Measurements from ENCODE around the gene MBTPS1. TPM values are rescaled to one million over a fixed set of nuclear protein-coding genes. Genes with fewer than 3 reads are reported as not detected.

Gene MBTPS1
- total and polyA plus RNA-seq, 9 of the 15 experiments (the other 6 are each of a cell fraction or from before 2014, with no cell fraction given): 2.8 to 57.6 (median 43.8) TPM

DNA sequence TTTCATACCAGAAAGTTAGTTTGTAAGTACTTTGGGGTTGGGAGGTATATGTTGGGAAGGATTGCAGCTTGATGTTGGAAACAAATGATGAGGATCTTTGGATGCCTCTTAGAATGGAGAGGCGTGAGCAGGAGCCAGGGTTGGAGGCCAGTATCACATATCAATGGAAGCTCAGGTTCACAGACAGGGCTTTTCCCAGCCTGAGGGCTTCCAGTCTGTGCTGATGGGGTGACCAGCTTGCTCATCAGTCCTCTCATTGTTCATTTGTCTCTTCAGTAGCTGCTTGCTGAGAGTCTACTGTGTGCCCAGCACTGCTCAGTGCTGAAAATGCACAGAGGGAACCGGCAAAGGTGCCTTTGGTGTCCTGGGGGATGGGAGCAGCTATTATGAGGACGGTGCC is 34.2 kb upstream of the MBTPS1 start:
- in situ Hi-C loops (cut with MboI): no loop called here
- Histone ChIP-seq H3K79me2 (ENCODE audit: control insufficient read depth, insufficient read depth, low read length) (no peaks in the 10 kb centered on the region), H3K27ac (ENCODE audit: extremely low read depth, low read depth, low read length) (no peak overlapping the region), H3K9me3 (replicated peaks; ENCODE audit: control insufficient read depth, insufficient read depth, low read depth, low read length) (no peaks in the 10 kb centered on the region), H4K20me1 (replicated peaks; ENCODE audit: control insufficient read depth, insufficient read depth, low read length) (no peaks in the 10 kb centered on the region), H3K9ac (ENCODE audit: insufficient read depth in 1 of 2, low read depth in 2 of 2, low read length in 2 of 2) (no peak overlapping the region), H3K9me1 (ENCODE audit: control insufficient read depth, insufficient read depth, low read length) (no peaks in the 10 kb centered on the region), H3K27me3 (ENCODE audit: control insufficient read depth in 2 of 2, insufficient read depth in 2 of 2, low read length in 2 of 2) (peaks cover 11 to 42% of the 10 kb centered on the region in 2 experiments), H3K4me2 (ENCODE audit: insufficient read depth, low read length) (no peak overlapping the region), H2AFZ (ENCODE audit: low read depth, low read length) (no peak overlapping the region), H3K4me1 (replicated peaks in 1 of 2; ENCODE audit: control insufficient read depth in 2 of 2, insufficient read depth in 2 of 2, low read length in 2 of 2) (no peaks in the 10 kb centered on the region), H3K36me3 (ENCODE audit: control insufficient read depth, insufficient read depth, low read length) (no peaks in the 10 kb centered on the region), H3K4me3 (no peak overlapping the region)
- BruUV-seq (replicated peaks): no TSS peak
- DNase-seq (ENCODE audit: extremely low read depth in 1 of 4, low spot score in 3 of 4) (no peak), FAIRE-seq (no peak), ATAC-seq (no peak; the same call in 2 of the 3 replicates)
- 16% methylated on average over 3 of the region's 3 CpGs for WGBS (ENCODE audit: insufficient coverage, low coverage, missing lambda C conversion rate)
- POLR2A ChIA-PET: interaction anchor here (0.6 to 2.3 kb wide), 5 partner anchors 12 to 1217 kb away, joined by 3 to 10 read pairs (median 4); partner anchors contain the start of gene MBTPS1
- intact Hi-C loops (cut with micrococcal nuclease): no loop called here
- CTCF ChIA-PET (ENCODE audit: low intra/inter-chr PET ratio): no interaction called here
- no peak for TF ChIP-seq XRCC5 (IDR thresholded peaks at IDR 0.05; ENCODE audit: low read depth, low read length)
- no peak for TF ChIP-seq SOX6 (IDR thresholded peaks at IDR 0.05)
- TF ChIP-seq, protein P1, sequence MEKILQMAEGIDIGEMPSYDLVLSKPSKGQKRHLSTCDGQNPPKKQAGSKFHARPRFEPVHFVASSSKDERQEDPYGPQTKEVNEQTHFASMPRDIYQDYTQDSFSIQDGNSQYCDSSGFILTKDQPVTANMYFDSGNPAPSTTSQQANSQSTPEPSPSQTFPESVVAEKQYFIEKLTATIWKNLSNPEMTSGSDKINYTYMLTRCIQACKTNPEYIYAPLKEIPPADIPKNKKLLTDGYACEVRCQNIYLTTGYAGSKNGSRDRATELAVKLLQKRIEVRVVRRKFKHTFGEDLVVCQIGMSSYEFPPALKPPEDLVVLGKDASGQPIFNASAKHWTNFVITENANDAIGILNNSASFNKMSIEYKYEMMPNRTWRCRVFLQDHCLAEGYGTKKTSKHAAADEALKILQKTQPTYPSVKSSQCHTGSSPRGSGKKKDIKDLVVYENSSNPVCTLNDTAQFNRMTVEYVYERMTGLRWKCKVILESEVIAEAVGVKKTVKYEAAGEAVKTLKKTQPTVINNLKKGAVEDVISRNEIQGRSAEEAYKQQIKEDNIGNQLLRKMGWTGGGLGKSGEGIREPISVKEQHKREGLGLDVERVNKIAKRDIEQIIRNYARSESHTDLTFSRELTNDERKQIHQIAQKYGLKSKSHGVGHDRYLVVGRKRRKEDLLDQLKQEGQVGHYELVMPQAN (IDR thresholded peaks at IDR 0.05; ENCODE audit: borderline replicate concordance): no peak
- no peak for TF ChIP-seq ETV5 (CRISPR knock-in tag; IDR thresholded peaks at IDR 0.05; ENCODE audit: low read depth)
- TF ChIP-seq, protein P2, sequence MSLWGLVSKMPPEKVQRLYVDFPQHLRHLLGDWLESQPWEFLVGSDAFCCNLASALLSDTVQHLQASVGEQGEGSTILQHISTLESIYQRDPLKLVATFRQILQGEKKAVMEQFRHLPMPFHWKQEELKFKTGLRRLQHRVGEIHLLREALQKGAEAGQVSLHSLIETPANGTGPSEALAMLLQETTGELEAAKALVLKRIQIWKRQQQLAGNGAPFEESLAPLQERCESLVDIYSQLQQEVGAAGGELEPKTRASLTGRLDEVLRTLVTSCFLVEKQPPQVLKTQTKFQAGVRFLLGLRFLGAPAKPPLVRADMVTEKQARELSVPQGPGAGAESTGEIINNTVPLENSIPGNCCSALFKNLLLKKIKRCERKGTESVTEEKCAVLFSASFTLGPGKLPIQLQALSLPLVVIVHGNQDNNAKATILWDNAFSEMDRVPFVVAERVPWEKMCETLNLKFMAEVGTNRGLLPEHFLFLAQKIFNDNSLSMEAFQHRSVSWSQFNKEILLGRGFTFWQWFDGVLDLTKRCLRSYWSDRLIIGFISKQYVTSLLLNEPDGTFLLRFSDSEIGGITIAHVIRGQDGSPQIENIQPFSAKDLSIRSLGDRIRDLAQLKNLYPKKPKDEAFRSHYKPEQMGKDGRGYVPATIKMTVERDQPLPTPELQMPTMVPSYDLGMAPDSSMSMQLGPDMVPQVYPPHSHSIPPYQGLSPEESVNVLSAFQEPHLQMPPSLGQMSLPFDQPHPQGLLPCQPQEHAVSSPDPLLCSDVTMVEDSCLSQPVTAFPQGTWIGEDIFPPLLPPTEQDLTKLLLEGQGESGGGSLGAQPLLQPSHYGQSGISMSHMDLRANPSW (CRISPR knock-in tag; IDR thresholded peaks at IDR 0.05): no peak
- TF ChIP-seq, protein P3, sequence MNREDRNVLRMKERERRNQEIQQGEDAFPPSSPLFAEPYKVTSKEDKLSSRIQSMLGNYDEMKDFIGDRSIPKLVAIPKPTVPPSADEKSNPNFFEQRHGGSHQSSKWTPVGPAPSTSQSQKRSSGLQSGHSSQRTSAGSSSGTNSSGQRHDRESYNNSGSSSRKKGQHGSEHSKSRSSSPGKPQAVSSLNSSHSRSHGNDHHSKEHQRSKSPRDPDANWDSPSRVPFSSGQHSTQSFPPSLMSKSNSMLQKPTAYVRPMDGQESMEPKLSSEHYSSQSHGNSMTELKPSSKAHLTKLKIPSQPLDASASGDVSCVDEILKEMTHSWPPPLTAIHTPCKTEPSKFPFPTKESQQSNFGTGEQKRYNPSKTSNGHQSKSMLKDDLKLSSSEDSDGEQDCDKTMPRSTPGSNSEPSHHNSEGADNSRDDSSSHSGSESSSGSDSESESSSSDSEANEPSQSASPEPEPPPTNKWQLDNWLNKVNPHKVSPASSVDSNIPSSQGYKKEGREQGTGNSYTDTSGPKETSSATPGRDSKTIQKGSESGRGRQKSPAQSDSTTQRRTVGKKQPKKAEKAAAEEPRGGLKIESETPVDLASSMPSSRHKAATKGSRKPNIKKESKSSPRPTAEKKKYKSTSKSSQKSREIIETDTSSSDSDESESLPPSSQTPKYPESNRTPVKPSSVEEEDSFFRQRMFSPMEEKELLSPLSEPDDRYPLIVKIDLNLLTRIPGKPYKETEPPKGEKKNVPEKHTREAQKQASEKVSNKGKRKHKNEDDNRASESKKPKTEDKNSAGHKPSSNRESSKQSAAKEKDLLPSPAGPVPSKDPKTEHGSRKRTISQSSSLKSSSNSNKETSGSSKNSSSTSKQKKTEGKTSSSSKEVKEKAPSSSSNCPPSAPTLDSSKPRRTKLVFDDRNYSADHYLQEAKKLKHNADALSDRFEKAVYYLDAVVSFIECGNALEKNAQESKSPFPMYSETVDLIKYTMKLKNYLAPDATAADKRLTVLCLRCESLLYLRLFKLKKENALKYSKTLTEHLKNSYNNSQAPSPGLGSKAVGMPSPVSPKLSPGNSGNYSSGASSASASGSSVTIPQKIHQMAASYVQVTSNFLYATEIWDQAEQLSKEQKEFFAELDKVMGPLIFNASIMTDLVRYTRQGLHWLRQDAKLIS (CRISPR knock-in tag; IDR thresholded peaks at IDR 0.05): no peak
- TF ChIP-seq SMC3 (conservative IDR thresholded peaks at IDR 0.05; ENCODE audit: insufficient read depth, low read depth, low read length): no peak
- no peak for TF ChIP-seq ARID1B (IDR thresholded peaks at IDR 0.05)
- no peak for TF ChIP-seq CBX3 (IDR thresholded peaks at IDR 0.05; ENCODE audit: borderline replicate concordance in 1 of 2, low read length in 2 of 2)
- TF ChIP-seq, protein P4, sequence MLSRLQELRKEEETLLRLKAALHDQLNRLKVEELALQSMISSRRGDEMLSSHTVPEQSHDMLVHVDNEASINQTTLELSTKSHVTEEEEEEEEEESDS (CRISPR knock-in tag; IDR thresholded peaks at IDR 0.05): no peak
- no peak for TF ChIP-seq ZNF696 (CRISPR knock-in tag; conservative IDR thresholded peaks at IDR 0.05)
- TF ChIP-seq SMARCA4 (IDR thresholded peaks at IDR 0.05): no peak
- TF ChIP-seq NR4A1 (CRISPR knock-in tag; IDR thresholded peaks at IDR 0.05): no peak
- TF ChIP-seq NR4A1 (tag; IDR thresholded peaks at IDR 0.05): no peak
